Thoracic aorta (tissue), 2 donors: ENCODE measurements around the gene CD177. TPM values are rescaled to one million over a fixed set of nuclear protein-coding genes. Genes with fewer than 3 reads are reported as not detected.
"Not testable (repeated sequence)": the region's sequence is repeated elsewhere in the genome, so short reads cannot be mapped to it uniquely, and the experiment has no call there.

Experiments
- ATAC-seq: fragments of 150-250 bp; one replicate; pipeline ENCODE4 v1.8.0; 2017; ENCODE audit warnings: low read depth; ENCODE audit not compliant: insufficient number of reproducible peaks, low FRiP score
- DNase-seq: peaks from one replicate; pipeline ENCODE4 v3.0.0-alpha.2; 2020; ENCODE audit warnings: low spot score
- H3K27ac ChIP-seq, 2 donors: fragments of 200-600 bp; sonication (generic); 1 replicate in 1 of 2; 2 replicates in 1 of 2; pipeline ENCODE4 v1.5.1; 2016; ENCODE audit warnings: mild to moderate bottlenecking in 2 of 2, moderate library complexity in 2 of 2
- H3K27me3 ChIP-seq: fragments of 200-600 bp; sonication (generic); replicated peaks from 2 replicates; pipeline ENCODE4 v1.6.0; 2016; ENCODE audit warnings: mild to moderate bottlenecking; ENCODE audit not compliant: insufficient read depth
- H3K36me3 ChIP-seq: fragments of 200-600 bp; sonication (generic); one replicate; pipeline ENCODE4 v1.5.1; 2016
- H3K4me1 ChIP-seq, 2 donors: fragments of 200-600 bp; sonication (generic); 1 replicate in 1 of 2; 2 replicates in 1 of 2; pipeline versions ENCODE4 v1.5.1 to v1.6.0; 2016; ENCODE audit warnings: low read depth in 2 of 2, mild to moderate bottlenecking in 1 of 2; ENCODE audit not compliant: control insufficient read depth in 1 of 2
- H3K4me3 ChIP-seq: fragments of 200-600 bp; sonication (generic); 2 replicates; pipeline ENCODE4 v1.5.1; 2016; ENCODE audit warnings: mild to moderate bottlenecking
- H3K9me3 ChIP-seq: fragments of 200-600 bp; sonication (generic); 2 replicates; pipeline ENCODE4 v1.5.1; 2016
- CTCF ChIP-seq: fragments of 200-600 bp; sonication (generic); IDR thresholded peaks from one replicate; pipeline ENCODE4 v1.5.1; 2019; ENCODE audit warnings: antibody characterized with exemption
- total RNA-seq, 2 donors: library from RNA; depleted of rRNA; stranded (reverse); fragments of >200 nt; gene quantifications; one replicate each; pipeline versions ENCODE4 v1.1.0 to v1.2.3, GENCODE V29; 2016

CD177 gene
- total RNA-seq, 2 donors from 2014 or later: 3.5 TPM; not detected in 1

- no peak for ATAC-seq
- no peak for TF ChIP-seq CTCF
- no peaks in the 10 kb centered on the region for H3K9me3 ChIP-seq
- no peak for DNase-seq
- no peaks in the 10 kb centered on the region for H3K36me3 ChIP-seq
- H3K27ac ChIP-seq: no peak overlapping the region
- H3K27me3 ChIP-seq: no peaks in the 10 kb centered on the region
- H3K4me3 ChIP-seq: no peak overlapping the region
- no peaks in the 10 kb centered on the region for H3K4me1 ChIP-seq
Measured at GRCh38 chr19:43337737-43338136, 15.7 kb upstream of the CD177 start.

- TF ChIP-seq CTCF: no peak
- DNase-seq (no peak), ATAC-seq (no peak)
- H3K36me3 ChIP-seq: no peaks in the 10 kb centered on the region
- H3K9me3 ChIP-seq: no peaks in the 10 kb centered on the region
- no peaks in the 10 kb centered on the region for H3K4me1 ChIP-seq
- no peak overlapping the region for H3K27ac ChIP-seq
- no peaks in the 10 kb centered on the region for H3K27me3 ChIP-seq
- H3K4me3 ChIP-seq: no peak overlapping the region
Measured at GRCh38 chr19:43338530-43338929, 15.0 kb upstream of the CD177 start.

GRCh38 chr19:43339243-43339930 is 14.1 kb upstream of the CD177 start:
- not testable (repeated sequence) for DNase-seq, H3K36me3 ChIP-seq, H3K9me3 ChIP-seq, H3K4me1 ChIP-seq, H3K27me3 ChIP-seq, H3K27ac ChIP-seq, ATAC-seq, H3K4me3 ChIP-seq

- ATAC-seq, DNase-seq, H3K27ac ChIP-seq, H3K4me1 ChIP-seq, H3K36me3 ChIP-seq, H3K4me3 ChIP-seq, H3K9me3 ChIP-seq, H3K27me3 ChIP-seq: not testable (repeated sequence)
Measured at GRCh38 chr19:43340101-43340500, 13.4 kb upstream of the CD177 start.

- not testable (repeated sequence) for H3K9me3 ChIP-seq, H3K4me3 ChIP-seq, H3K4me1 ChIP-seq, ATAC-seq, H3K27ac ChIP-seq, H3K27me3 ChIP-seq, H3K36me3 ChIP-seq, DNase-seq
Measured at GRCh38 chr19:43341098-43341497, 12.4 kb upstream of the CD177 start.

- H3K4me3 ChIP-seq, H3K9me3 ChIP-seq, H3K27ac ChIP-seq, H3K27me3 ChIP-seq, DNase-seq, H3K36me3 ChIP-seq, H3K4me1 ChIP-seq, ATAC-seq: not testable (repeated sequence)
Measured at GRCh38 chr19:43342104-43342503, 11.4 kb upstream of the CD177 start.

GRCh38 chr19:43344347-43344925 is 9.1 kb upstream of the CD177 start:
- H3K9me3 ChIP-seq, ATAC-seq, H3K36me3 ChIP-seq, H3K27ac ChIP-seq, H3K4me1 ChIP-seq, H3K4me3 ChIP-seq, DNase-seq, H3K27me3 ChIP-seq: not testable (repeated sequence)

- not testable (repeated sequence) for DNase-seq, H3K27ac ChIP-seq, ATAC-seq, H3K27me3 ChIP-seq, H3K4me3 ChIP-seq, H3K9me3 ChIP-seq, H3K4me1 ChIP-seq, H3K36me3 ChIP-seq
Measured at GRCh38 chr19:43349813-43350212, 3.7 kb upstream of the CD177 start.
